ENCODE measurements around the gene PSMF1. TPM values are rescaled to one million over a fixed set of nuclear protein-coding genes. Genes with fewer than 3 reads are reported as not detected.

The PSMF1 gene
- total RNA-seq, 1 experiment from 2014 or later, result 153 TPM

GRCh38 chr20:1137236-1137635 lies 18.8 kb downstream of the PSMF1 start:
- Histone ChIP-seq H3K9me3 (ENCODE audit: control insufficient read depth in 1 of 2, insufficient read depth in 1 of 2, low read depth in 1 of 2, low read length in 2 of 2) (no peaks in the 10 kb centered on the region), H2AFZ (ENCODE audit: low read depth, low read length, poor library complexity, severe bottlenecking) (no peak overlapping the region), H3K79me2 (ENCODE audit: insufficient read depth, low read length) (peaks cover 65% of the 10 kb centered on the region), H3K4me2 (ENCODE audit: low read length) (no peak overlapping the region), H4K20me1 (ENCODE audit: insufficient read depth) (peaks cover 10% of the 10 kb centered on the region; the same call in 1 of the 2 replicates), H3K36me3 (ENCODE audit: control insufficient read depth in 1 of 2, insufficient read depth in 2 of 2, low read length in 2 of 2) (peaks cover 42 to 54% of the 10 kb centered on the region in 2 experiments), H3K27ac (ENCODE audit: low read depth, low read length) (no peak overlapping the region), H3K4me1 (ENCODE audit: control insufficient read depth in 1 of 2, insufficient read depth in 2 of 2, low read length in 2 of 2) (no peaks in the 10 kb centered on the region), H3K9ac (ENCODE audit: low read length) (no peak overlapping the region), H3K4me3 (replicated peaks in 1 of 2; ENCODE audit: low read depth in 1 of 2, low read length in 2 of 2) (no peak overlapping the region), H3K27me3 (ENCODE audit: insufficient read depth, low read length) (no peaks in the 10 kb centered on the region), H3K9me2 (ENCODE audit: insufficient read depth) (no peaks in the 10 kb centered on the region)
- DNase-seq (ENCODE audit: low read depth, low spot score) (no peak), ATAC-seq (no peak)
- POLR2A ChIA-PET, result no interaction called here
- CTCF ChIA-PET, result no interaction called here
- TF ChIP-seq ELF1 (IDR thresholded peaks at IDR 0.05; ENCODE audit: borderline replicate concordance, low read depth) (no peak), JUND (IDR thresholded peaks at IDR 0.05) (no peak), CTCF (IDR thresholded peaks at IDR 0.05 in 2 of 3, conservative IDR thresholded peaks at IDR 0.05 in 1 of 3; ENCODE audit: borderline replicate concordance in 1 of 3, insufficient read depth in 1 of 3, low read depth in 2 of 3, low read length in 2 of 3) (no peak), POLR2AphosphoS5 (IDR thresholded peaks at IDR 0.05; ENCODE audit: low read depth, low read length) (no peak), YY1 (IDR thresholded peaks at IDR 0.05; ENCODE audit: extremely low read depth, insufficient replicate concordance, low read depth, low read length) (no peak), SIN3A (IDR thresholded peaks at IDR 0.05; ENCODE audit: low read depth) (no peak), ATF3 (IDR thresholded peaks at IDR 0.05) (no peak), ZNF274 (IDR thresholded peaks at IDR 0.05; ENCODE audit: low read depth, low read length) (no peak), ZBTB33 (IDR thresholded peaks at IDR 0.05; ENCODE audit: extremely low read depth, insufficient replicate concordance, low read length) (no peak), RAD21 (IDR thresholded peaks at IDR 0.05; ENCODE audit: low read depth) (no peak), EZH2phosphoT487 (IDR thresholded peaks at IDR 0.05; ENCODE audit: borderline replicate concordance) (no peak), EGR1 (IDR thresholded peaks at IDR 0.05; ENCODE audit: low read depth) (no peak), POLR2A (IDR thresholded peaks at IDR 0.05; ENCODE audit: borderline replicate concordance, extremely low read depth, insufficient read depth, insufficient read length) (no peak)
- intact Hi-C loops (cut with micrococcal nuclease), result no loop called here
- RAD21 ChIA-PET (ENCODE audit: low non-redundant PET in 1 of 2, low total read pairs in 2 of 2, uncharacterized antibody in 2 of 2, unreplicated experiment in 2 of 2), result no interaction called here
- BruUV-seq (replicated peaks), result no TSS peak
